Naive B cell (primary cell): ENCODE results near the gene PIGT. TPM values are rescaled to one million over a fixed set of nuclear protein-coding genes. Genes with fewer than 3 reads are reported as not detected.

Source experiments
- ATAC-seq, 2 donors: fragments of 150-1000 bp; cut with Tn5 transposase; 2 replicates each; pipeline ENCODE4 v1.10.0; 2021; ENCODE audit warnings: low read depth in 2 of 2, mild to moderate bottlenecking in 2 of 2, moderate library complexity in 2 of 2
- DNase-seq: peaks from one replicate; pipeline ENCODE4 v3.0.0; 2022
- H3K27ac Mint-ChIP-seq, 6 donors: one replicate each; pipeline ENCODE4 v1.8.0; 2020 to 2022; ENCODE audit warnings: mild to moderate bottlenecking in 6 of 6, mixed read lengths in 6 of 6, moderate library complexity in 5 of 6, inconsistent platforms in 2 of 6
- H3K27me3 Mint-ChIP-seq, 3 donors: one replicate each; pipeline ENCODE4 v1.8.0; 2021 to 2022; ENCODE audit warnings: mixed read lengths in 3 of 3, mild to moderate bottlenecking in 1 of 3
- H3K36me3 Mint-ChIP-seq, 2 donors: one replicate each; pipeline ENCODE4 v1.8.0; 2020 to 2022; ENCODE audit warnings: mixed read lengths in 2 of 2, inconsistent platforms in 1 of 2, mild to moderate bottlenecking in 1 of 2
- H3K4me1 Mint-ChIP-seq, 3 donors: one replicate each; pipeline ENCODE4 v1.8.0; 2020 to 2022; ENCODE audit warnings: mixed read lengths in 3 of 3, inconsistent platforms in 1 of 3, mild to moderate bottlenecking in 1 of 3, moderate library complexity in 1 of 3
- H3K4me3 Mint-ChIP-seq, 8 donors: one replicate each; pipeline ENCODE4 v1.8.0; 2020 to 2022; ENCODE audit warnings: mild to moderate bottlenecking in 8 of 8, mixed read lengths in 8 of 8, moderate library complexity in 8 of 8, inconsistent platforms in 2 of 8
- H3K9me3 Mint-ChIP-seq, 7 donors: one replicate each; pipeline ENCODE4 v1.8.0; 2020 to 2022; ENCODE audit warnings: mixed read lengths in 7 of 7, mild to moderate bottlenecking in 5 of 7, inconsistent platforms in 2 of 7, moderate library complexity in 1 of 7
- polyA plus RNA-seq, 6 donors: library from polyadenylated mRNA; unstranded; fragments of 300-500 nt; fragmentation: Illumina TruSeq; gene quantifications; one replicate each; pipeline ENCODE4 v1.2.3, GENCODE V29; 2021; ENCODE audit warnings: low read depth in 6 of 6

Gene PIGT
- polyA plus RNA-seq = 100 to 1,000 TPM in 1 of 6 donors, 10 to 100 TPM in 5; 62.0 to 113 (median 77.9) TPM

GRCh38 chr20:45415822-45416637 is at the start of gene PIGT:
Gene PIGT, plus strand, starts transcription at chr20:45416141. Its CDS starts 16 bp downstream, at chr20:45416157.
- Mint-ChIP-seq H3K4me3 (peak within 1 kb of the TSS; percentile 91 to 99 (median 96)), H3K36me3 (peaks cover 4 to 28% of the 10 kb centered on the region in 2 donors), H3K27me3 (no peaks in the 10 kb centered on the region), H3K9me3 (no peaks in the 10 kb centered on the region), H3K27ac (peak within 1 kb of the TSS; percentile 96 to 99 (median 98)), H3K4me1 (peaks cover 40 to 55% (median 42%) of the 10 kb centered on the region in 3 donors)
- DNase-seq (peak; percentile 91), ATAC-seq (peak; percentile 91 to 97)

- Mint-ChIP-seq H3K36me3 (peaks cover 7 to 8% of the 10 kb centered on the region in 2 donors), H3K4me3 (peak overlapping the region in 3 of 8 donors; percentile 64 to 82 (median 69)), H3K27me3 (no peaks in the 10 kb centered on the region), H3K9me3 (no peaks in the 10 kb centered on the region), H3K4me1 (peaks cover 61 to 81% (median 76%) of the 10 kb centered on the region in 3 donors), H3K27ac (peak overlapping the region in 4 of 6 donors; percentile 56 to 99 (median 92))
- DNase-seq = no peak
- ATAC-seq = no peak
Measured at GRCh38 chr20:45366192-45366591, 49.7 kb upstream of the PIGT start.

- peak overlapping the region in 5 of 6 donors; percentile 88 to 99 (median 98) for H3K27ac Mint-ChIP-seq
- DNase-seq (no peak), ATAC-seq (no peak)
- H3K4me1 Mint-ChIP-seq = peaks cover 65 to 86% (median 80%) of the 10 kb centered on the region in 3 donors
- H3K9me3 Mint-ChIP-seq = no peaks in the 10 kb centered on the region
- peak overlapping the region in 6 of 8 donors; percentile 35 to 82 (median 72) for H3K4me3 Mint-ChIP-seq
- H3K36me3 Mint-ChIP-seq = peaks cover 7 to 8% of the 10 kb centered on the region in 2 donors
- no peaks in the 10 kb centered on the region for H3K27me3 Mint-ChIP-seq
Measured at GRCh38 chr20:45366631-45367030, 49.3 kb upstream of the PIGT start.

GRCh38 chr20:45367126-45367525 is 48.8 kb upstream of the PIGT start:
- Mint-ChIP-seq H3K27me3 (no peaks in the 10 kb centered on the region), H3K27ac (peak overlapping the region; percentile 51 to 99 (median 98)), H3K4me1 (peaks cover 70 to 90% (median 85%) of the 10 kb centered on the region in 3 donors), H3K4me3 (peak overlapping the region; percentile 35 to 92 (median 78)), H3K9me3 (no peaks in the 10 kb centered on the region), H3K36me3 (peaks cover 7 to 8% of the 10 kb centered on the region in 2 donors)
- ATAC-seq (no peak), DNase-seq (no peak)

GRCh38 chr20:45368221-45368980 is 47.5 kb upstream of the PIGT start:
- peaks cover 66 to 91% (median 88%) of the 10 kb centered on the region in 3 donors for H3K4me1 Mint-ChIP-seq
- peaks cover 7 to 8% of the 10 kb centered on the region in 2 donors for H3K36me3 Mint-ChIP-seq
- peak overlapping the region; percentile 68 to 99 (median 98) for H3K27ac Mint-ChIP-seq
- peak overlapping the region; percentile 64 to 92 (median 80) for H3K4me3 Mint-ChIP-seq
- no peaks in the 10 kb centered on the region for H3K9me3 Mint-ChIP-seq
- ATAC-seq = peak; percentile 88 to 91
- H3K27me3 Mint-ChIP-seq = no peaks in the 10 kb centered on the region
- peak; percentile 92 for DNase-seq

GRCh38 chr20:45370571-45371160 is 45.3 kb upstream of the PIGT start:
- ATAC-seq = no peak
- H3K36me3 Mint-ChIP-seq = peaks cover 7 to 12% of the 10 kb centered on the region in 2 donors
- H3K27me3 Mint-ChIP-seq = no peaks in the 10 kb centered on the region
- H3K27ac Mint-ChIP-seq = peak overlapping the region in 3 of 6 donors; percentile 74 to 97 (median 85)
- no peaks in the 10 kb centered on the region for H3K9me3 Mint-ChIP-seq
- H3K4me1 Mint-ChIP-seq = peaks cover 58 to 87% (median 80%) of the 10 kb centered on the region in 3 donors
- no peak for DNase-seq
- H3K4me3 Mint-ChIP-seq = peak overlapping the region in 2 of 8 donors; percentile 36 to 61

- no peak for DNase-seq
- no peak for ATAC-seq
- Mint-ChIP-seq H3K36me3 (peaks cover 0 to 5% of the 10 kb centered on the region in 2 donors), H3K27me3 (no peaks in the 10 kb centered on the region), H3K4me3 (peak overlapping the region in 5 of 8 donors; percentile 45 to 83 (median 78)), H3K4me1 (peaks cover 48 to 73% (median 68%) of the 10 kb centered on the region in 3 donors), H3K9me3 (no peaks in the 10 kb centered on the region), H3K27ac (peak overlapping the region in 4 of 6 donors; percentile 41 to 97 (median 79))
Measured at GRCh38 chr20:45372241-45372640, 43.7 kb upstream of the PIGT start.

- peaks cover 0 to 5% of the 10 kb centered on the region in 2 donors for H3K36me3 Mint-ChIP-seq
- H3K9me3 Mint-ChIP-seq = no peaks in the 10 kb centered on the region
- no peak for ATAC-seq
- no peaks in the 10 kb centered on the region for H3K27me3 Mint-ChIP-seq
- peak overlapping the region; percentile 78 to 94 (median 90) for H3K4me3 Mint-ChIP-seq
- peaks cover 42 to 67% (median 62%) of the 10 kb centered on the region in 3 donors for H3K4me1 Mint-ChIP-seq
- DNase-seq = no peak
- H3K27ac Mint-ChIP-seq = peak overlapping the region; percentile 41 to 97 (median 95)
Measured at GRCh38 chr20:45372646-45373352, 43.1 kb upstream of the PIGT start.

- H3K27ac Mint-ChIP-seq = peak overlapping the region; percentile 38 to 97 (median 94)
- peak overlapping the region; percentile 78 to 94 (median 90) for H3K4me3 Mint-ChIP-seq
- H3K27me3 Mint-ChIP-seq = no peaks in the 10 kb centered on the region
- H3K4me1 Mint-ChIP-seq = peaks cover 35 to 62% (median 60%) of the 10 kb centered on the region in 3 donors
- ATAC-seq (peak; percentile 86 to 91), DNase-seq (peak; percentile 78)
- H3K36me3 Mint-ChIP-seq = peaks cover 0 to 5% of the 10 kb centered on the region in 2 donors
- H3K9me3 Mint-ChIP-seq = no peaks in the 10 kb centered on the region
Measured at GRCh38 chr20:45373353-45374100, 42.4 kb upstream of the PIGT start.

GRCh38 chr20:45374101-45374467 is 41.9 kb upstream of the PIGT start:
- no peaks in the 10 kb centered on the region for H3K9me3 Mint-ChIP-seq
- peak overlapping the region; percentile 78 to 94 (median 90) for H3K4me3 Mint-ChIP-seq
- DNase-seq (no peak), ATAC-seq (no peak)
- H3K27ac Mint-ChIP-seq = peak overlapping the region in 4 of 6 donors; percentile 92 to 97 (median 95)
- no peaks in the 10 kb centered on the region for H3K27me3 Mint-ChIP-seq
- peaks cover 29 to 60% (median 54%) of the 10 kb centered on the region in 3 donors for H3K4me1 Mint-ChIP-seq
- H3K36me3 Mint-ChIP-seq = peaks cover 0 to 5% of the 10 kb centered on the region in 2 donors

- peak overlapping the region in 2 of 6 donors; percentile 53 to 95 for H3K27ac Mint-ChIP-seq
- H3K36me3 Mint-ChIP-seq = peaks cover 5% of the 10 kb centered on the region in 2 donors
- H3K4me1 Mint-ChIP-seq = peaks cover 29 to 58% (median 47%) of the 10 kb centered on the region in 3 donors
- DNase-seq (no peak), ATAC-seq (no peak)
- H3K4me3 Mint-ChIP-seq = peak overlapping the region in 1 of 8 donors; percentile 36
- no peaks in the 10 kb centered on the region for H3K27me3 Mint-ChIP-seq
- H3K9me3 Mint-ChIP-seq = no peaks in the 10 kb centered on the region
Measured at GRCh38 chr20:45374966-45375365, 41.0 kb upstream of the PIGT start.

GRCh38 chr20:45377269-45377668 is 38.7 kb upstream of the PIGT start:
- Mint-ChIP-seq H3K36me3 (peaks cover 10 to 15% of the 10 kb centered on the region in 2 donors), H3K9me3 (peaks cover 0 to 2% (median 0%) of the 10 kb centered on the region in 7 donors), H3K27ac (no peak overlapping the region), H3K4me1 (peaks cover 9 to 37% (median 25%) of the 10 kb centered on the region in 3 donors), H3K27me3 (no peaks in the 10 kb centered on the region), H3K4me3 (no peak overlapping the region)
- DNase-seq = no peak
- no peak for ATAC-seq
